GM23338 (cell line): ENCODE results near the gene CTNND2. TPM values are rescaled to one million over a fixed set of nuclear protein-coding genes. Genes with fewer than 3 reads are reported as not detected.

ENCODE experiments used
- ATAC-seq: fragments of 200-7000 bp; cut with Tn5 transposase; 3 replicates; pipeline ENCODE4 v1.9.1; 2020
- DNase-seq: peaks from one replicate; pipeline ENCODE4 v3.0.0-alpha.2; 2015; ENCODE audit warnings: low spot score
- H2AFZ ChIP-seq: fragments of 200-600 bp; sonication (generic); 2 replicates; pipeline ENCODE4 v1.8.0; 2016; ENCODE audit warnings: antibody characterized with exemption, mild to moderate bottlenecking, moderate library complexity
- H3F3A ChIP-seq: fragments of 200-600 bp; sonication (generic); replicated peaks from 2 replicates; pipeline ENCODE4 v1.8.0; 2017; ENCODE audit warnings: antibody characterized with exemption, mixed run types, low read depth
- H3K27ac ChIP-seq: fragments of 200-600 bp; sonication (generic); 2 replicates; pipeline ENCODE4 v1.6.1; 2016; ENCODE audit warnings: low read depth
- H3K27me3 ChIP-seq: fragments of 200-600 bp; sonication (generic); 2 replicates; pipeline ENCODE4 v1.8.0; 2016; ENCODE audit warnings: mild to moderate bottlenecking, mixed run types, moderate library complexity; ENCODE audit not compliant: insufficient read depth
- H3K36me3 ChIP-seq: fragments of 200-600 bp; sonication (generic); 2 replicates; pipeline ENCODE4 v1.8.0; 2016; ENCODE audit warnings: mild to moderate bottlenecking; ENCODE audit not compliant: insufficient read depth
- H3K4me1 ChIP-seq: fragments of 200-600 bp; sonication (generic); 2 replicates; pipeline ENCODE4 v1.8.0; 2016; ENCODE audit warnings: mild to moderate bottlenecking, moderate library complexity; ENCODE audit not compliant: insufficient read depth
- H3K4me2 ChIP-seq: fragments of 200-600 bp; sonication (generic); 2 replicates; pipeline ENCODE4 v1.7.1; 2017; ENCODE audit warnings: mixed run types
- H3K4me3 ChIP-seq: fragments of 200-600 bp; sonication (generic); 2 replicates; pipeline ENCODE4 v1.6.1; 2016; ENCODE audit warnings: mixed run types
- H3K79me2 ChIP-seq: fragments of 200-600 bp; sonication (generic); replicated peaks from 2 replicates; pipeline ENCODE4 v1.8.0; 2017; ENCODE audit warnings: mild to moderate bottlenecking; ENCODE audit not compliant: insufficient read depth
- H3K9me2 ChIP-seq: fragments of 200-600 bp; sonication (generic); 2 replicates; pipeline ENCODE4 v1.8.0; 2017; ENCODE audit not compliant: insufficient read depth
- H4K20me1 ChIP-seq: fragments of 200-600 bp; sonication (generic); replicated peaks from 2 replicates; pipeline ENCODE4 v1.8.0; 2017; ENCODE audit warnings: mild to moderate bottlenecking; ENCODE audit not compliant: insufficient read depth
- H3K27ac Mint-ChIP-seq: 2 replicates; pipeline ENCODE4 v1.8.0; 2020; ENCODE audit warnings: inconsistent platforms, mild to moderate bottlenecking, moderate library complexity, mixed read lengths
- H3K27me3 Mint-ChIP-seq: 3 replicates; pipeline ENCODE4 v1.8.0; 2022; ENCODE audit warnings: low read depth, mild to moderate bottlenecking, moderate library complexity, mixed read lengths, inconsistent platforms; ENCODE audit not compliant: insufficient read depth, poor library complexity
- H3K36me3 Mint-ChIP-seq: 3 replicates; pipeline ENCODE4 v1.8.0; 2021; ENCODE audit warnings: low read depth, mild to moderate bottlenecking, inconsistent platforms, moderate library complexity, mixed read lengths
- H3K4me1 Mint-ChIP-seq: 3 replicates; pipeline ENCODE4 v1.8.0; 2020; ENCODE audit warnings: mild to moderate bottlenecking, inconsistent platforms, mixed read lengths
- H3K4me3 Mint-ChIP-seq: 3 replicates; pipeline ENCODE4 v1.8.0; 2021; ENCODE audit warnings: moderate library complexity, mild to moderate bottlenecking, inconsistent platforms, mixed read lengths
- H3K9me3 Mint-ChIP-seq: 3 replicates; pipeline ENCODE4 v1.8.0; 2020; ENCODE audit warnings: moderate library complexity, mild to moderate bottlenecking, inconsistent platforms, mixed read lengths
- EZH2 ChIP-seq: fragments of 200-600 bp; sonication (generic); IDR thresholded peaks from one replicate; pipeline ENCODE4 v1.8.0; 2017; ENCODE audit warnings: antibody characterized with exemption, mild to moderate bottlenecking, low read depth; ENCODE audit not compliant: unreplicated experiment
- EZH2phosphoT487 ChIP-seq: fragments of 200-600 bp; sonication (generic); IDR thresholded peaks from one replicate; pipeline ENCODE4 v1.8.1; 2018; ENCODE audit warnings: antibody characterized with exemption; ENCODE audit not compliant: unreplicated experiment
- JUNB ChIP-seq: IDR thresholded peaks from one replicate; pipeline ENCODE4 v1.6.1; 2016; ENCODE audit warnings: antibody characterized with exemption; ENCODE audit not compliant: unreplicated experiment
- NANOG ChIP-seq: IDR thresholded peaks from 2 replicates; pipeline ENCODE4 v1.6.1; 2016; ENCODE audit warnings: antibody characterized with exemption, borderline replicate concordance
- POLR2AphosphoS5 ChIP-seq: IDR thresholded peaks from 2 replicates; pipeline ENCODE4 v1.6.1; 2016; ENCODE audit warnings: antibody characterized with exemption, low read depth
- STAT1 ChIP-seq: IDR thresholded peaks from one replicate; pipeline ENCODE4 v1.6.1; 2016; ENCODE audit warnings: antibody characterized with exemption; ENCODE audit not compliant: unreplicated experiment
- ZNF114 ChIP-seq: fragments of 250-450 bp; sonication (Bioruptor Pico); IDR thresholded peaks from 2 replicates; pipeline ENCODE4 v1.5.0; 2020; ENCODE audit warnings: mild to moderate bottlenecking, moderate library complexity
- ZNF331 ChIP-seq: fragments of 250-450 bp; sonication (Bioruptor Pico); IDR thresholded peaks from 2 replicates; pipeline ENCODE4 v1.5.0; 2020; ENCODE audit warnings: low read depth, mild to moderate bottlenecking, moderate library complexity
- polyA plus RNA-seq: library from polyadenylated mRNA; unstranded; fragments of >200 nt; fragmentation: Nextera tagmentation; extraction: Ambion mirVana; gene quantifications from 2 replicates; pipeline ENCODE4 v1.2.1, GENCODE V29; 2016
- total RNA-seq: library from RNA; depleted of rRNA; stranded (reverse); fragments of >200 nt; shearing (Covaris generic); gene quantifications from 2 replicates; pipeline ENCODE4 v1.2.3, GENCODE V29; 2014
- TF ChIP-seq, protein P1 (sequence below): IDR thresholded peaks from one replicate; pipeline ENCODE4 v1.6.1; 2018; ENCODE audit warnings: antibody characterized with exemption; ENCODE audit not compliant: unreplicated experiment
- TF ChIP-seq, protein P2 (sequence below): IDR thresholded peaks from 2 replicates; pipeline ENCODE4 v1.6.1; 2016; ENCODE audit warnings: antibody characterized with exemption
- TF ChIP-seq, protein P3 (sequence below), 2 experiments: fragments of 200-600 bp in 1 of 2; sonication (generic) in 1 of 2; conservative IDR thresholded peaks; 2 replicates each; pipeline versions ENCODE4 v1.5.1 to v1.6.1; 2016 to 2017; ENCODE audit warnings: antibody characterized with exemption in 2 of 2, low read depth in 2 of 2, mild to moderate bottlenecking in 2 of 2, moderate library complexity in 1 of 2

Gene CTNND2
- total and polyA plus RNA-seq, 2 experiments from 2014 or later, result 5.1 to 7.0 TPM

DNA sequence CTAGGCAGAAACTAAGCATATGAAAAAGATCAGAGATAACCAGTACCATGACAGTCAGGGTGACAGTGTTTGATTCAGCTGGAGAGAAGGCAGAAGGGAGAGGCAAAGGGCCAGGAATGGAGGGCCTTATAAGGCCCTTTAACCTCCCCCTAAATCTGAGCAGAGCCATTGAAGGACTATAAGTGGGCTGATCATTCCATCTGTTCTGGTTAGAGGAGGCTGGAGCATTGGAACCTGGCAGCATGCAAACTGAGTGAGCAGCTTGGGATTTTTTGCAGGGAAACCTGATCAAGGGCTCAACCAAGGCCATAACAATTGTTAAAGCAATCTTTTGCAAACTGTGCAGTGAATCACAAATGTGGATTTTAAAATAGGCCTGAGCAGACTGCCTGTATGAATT is 968.7 kb downstream of the CTNND2 start:
- H3K27me3 Mint-ChIP-seq, result peaks cover 2% of the 10 kb centered on the region
- Histone ChIP-seq H3K27me3 (no peaks in the 10 kb centered on the region), H3K4me2 (no peak overlapping the region), H3K27ac (no peak overlapping the region), H2AFZ (no peak overlapping the region), H3K4me1 (no peaks in the 10 kb centered on the region; the same call in 1 of the 2 replicates), H3K36me3 (no peaks in the 10 kb centered on the region), H3K9me2 (peaks cover 8% of the 10 kb centered on the region; the same call in 1 of the 2 replicates), H3K79me2 (no peaks in the 10 kb centered on the region), H3K4me3 (no peak overlapping the region), H4K20me1 (no peaks in the 10 kb centered on the region), H3F3A (no peaks in the 10 kb centered on the region)
- peaks cover 14% of the 10 kb centered on the region for H3K4me1 Mint-ChIP-seq
- no peaks in the 10 kb centered on the region for H3K36me3 Mint-ChIP-seq
- no peak for DNase-seq
- no peak for TF ChIP-seq ZNF114 (CRISPR knock-in tag)
- no peak for TF ChIP-seq EZH2phosphoT487
- no peak overlapping the region for H3K4me3 Mint-ChIP-seq
- no peaks in the 10 kb centered on the region for H3K9me3 Mint-ChIP-seq
- ATAC-seq, result no peak
- H3K27ac Mint-ChIP-seq, result no peak overlapping the region

DNA sequence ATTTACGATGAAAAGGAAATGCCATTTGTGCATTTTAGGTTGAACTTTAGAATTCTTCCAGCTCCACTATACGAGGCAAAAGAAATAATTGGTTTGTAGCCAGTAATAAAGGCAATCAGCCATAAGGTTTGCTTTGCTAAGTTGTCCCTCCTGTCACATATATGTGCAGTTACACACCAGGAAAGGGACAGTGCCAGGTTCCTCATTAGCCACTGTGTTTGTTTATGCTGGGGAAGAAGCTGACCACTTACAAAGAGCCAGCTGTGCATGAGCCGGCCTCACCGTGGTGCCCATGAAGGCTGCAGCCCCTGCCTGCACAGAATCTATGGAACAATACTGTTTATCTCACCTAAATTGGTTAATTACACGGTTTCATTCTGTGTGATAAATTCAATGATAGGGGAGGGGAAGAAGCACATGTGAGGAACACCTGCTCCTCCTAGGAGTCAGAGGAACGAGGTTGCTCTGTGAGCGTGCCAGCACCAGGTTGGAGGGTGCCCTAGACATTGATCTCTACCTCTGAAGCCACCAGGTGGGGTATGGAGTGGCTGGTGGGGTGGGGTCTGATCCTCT is 969.4 kb downstream of the CTNND2 start:
- H3K9me3 Mint-ChIP-seq, result peaks cover under 1% of the 10 kb centered on the region; the same call in 1 of the 3 replicates
- H3K9me2 ChIP-seq, result peaks cover 8% of the 10 kb centered on the region; the same call in 1 of the 2 replicates
- H3K27ac ChIP-seq, result no peak overlapping the region
- H3K36me3 ChIP-seq, result no peaks in the 10 kb centered on the region
- no peaks in the 10 kb centered on the region for H3K36me3 Mint-ChIP-seq
- H3K4me3 Mint-ChIP-seq, result no peak overlapping the region
- H3K4me3 ChIP-seq, result no peak overlapping the region
- no peaks in the 10 kb centered on the region for H4K20me1 ChIP-seq
- H3K27me3 Mint-ChIP-seq, result peaks cover 2% of the 10 kb centered on the region
- peaks cover 14% of the 10 kb centered on the region for H3K4me1 Mint-ChIP-seq
- H3K79me2 ChIP-seq, result no peaks in the 10 kb centered on the region
- H3K4me2 ChIP-seq, result no peak overlapping the region
- H3K27ac Mint-ChIP-seq, result no peak overlapping the region
- no peaks in the 10 kb centered on the region; the same call in 1 of the 2 replicates for H3K4me1 ChIP-seq
- H2AFZ ChIP-seq, result no peak overlapping the region
- no peak for ATAC-seq
- H3K27me3 ChIP-seq, result no peaks in the 10 kb centered on the region
- no peak for DNase-seq
- H3F3A ChIP-seq, result no peaks in the 10 kb centered on the region
- TF ChIP-seq ZNF114 (CRISPR knock-in tag), result no peak
- TF ChIP-seq EZH2, result no peak
- no peak for TF ChIP-seq EZH2phosphoT487
- TF ChIP-seq, protein P1, sequence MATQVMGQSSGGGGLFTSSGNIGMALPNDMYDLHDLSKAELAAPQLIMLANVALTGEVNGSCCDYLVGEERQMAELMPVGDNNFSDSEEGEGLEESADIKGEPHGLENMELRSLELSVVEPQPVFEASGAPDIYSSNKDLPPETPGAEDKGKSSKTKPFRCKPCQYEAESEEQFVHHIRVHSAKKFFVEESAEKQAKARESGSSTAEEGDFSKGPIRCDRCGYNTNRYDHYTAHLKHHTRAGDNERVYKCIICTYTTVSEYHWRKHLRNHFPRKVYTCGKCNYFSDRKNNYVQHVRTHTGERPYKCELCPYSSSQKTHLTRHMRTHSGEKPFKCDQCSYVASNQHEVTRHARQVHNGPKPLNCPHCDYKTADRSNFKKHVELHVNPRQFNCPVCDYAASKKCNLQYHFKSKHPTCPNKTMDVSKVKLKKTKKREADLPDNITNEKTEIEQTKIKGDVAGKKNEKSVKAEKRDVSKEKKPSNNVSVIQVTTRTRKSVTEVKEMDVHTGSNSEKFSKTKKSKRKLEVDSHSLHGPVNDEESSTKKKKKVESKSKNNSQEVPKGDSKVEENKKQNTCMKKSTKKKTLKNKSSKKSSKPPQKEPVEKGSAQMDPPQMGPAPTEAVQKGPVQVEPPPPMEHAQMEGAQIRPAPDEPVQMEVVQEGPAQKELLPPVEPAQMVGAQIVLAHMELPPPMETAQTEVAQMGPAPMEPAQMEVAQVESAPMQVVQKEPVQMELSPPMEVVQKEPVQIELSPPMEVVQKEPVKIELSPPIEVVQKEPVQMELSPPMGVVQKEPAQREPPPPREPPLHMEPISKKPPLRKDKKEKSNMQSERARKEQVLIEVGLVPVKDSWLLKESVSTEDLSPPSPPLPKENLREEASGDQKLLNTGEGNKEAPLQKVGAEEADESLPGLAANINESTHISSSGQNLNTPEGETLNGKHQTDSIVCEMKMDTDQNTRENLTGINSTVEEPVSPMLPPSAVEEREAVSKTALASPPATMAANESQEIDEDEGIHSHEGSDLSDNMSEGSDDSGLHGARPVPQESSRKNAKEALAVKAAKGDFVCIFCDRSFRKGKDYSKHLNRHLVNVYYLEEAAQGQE, result no peak
- TF ChIP-seq, protein P2, sequence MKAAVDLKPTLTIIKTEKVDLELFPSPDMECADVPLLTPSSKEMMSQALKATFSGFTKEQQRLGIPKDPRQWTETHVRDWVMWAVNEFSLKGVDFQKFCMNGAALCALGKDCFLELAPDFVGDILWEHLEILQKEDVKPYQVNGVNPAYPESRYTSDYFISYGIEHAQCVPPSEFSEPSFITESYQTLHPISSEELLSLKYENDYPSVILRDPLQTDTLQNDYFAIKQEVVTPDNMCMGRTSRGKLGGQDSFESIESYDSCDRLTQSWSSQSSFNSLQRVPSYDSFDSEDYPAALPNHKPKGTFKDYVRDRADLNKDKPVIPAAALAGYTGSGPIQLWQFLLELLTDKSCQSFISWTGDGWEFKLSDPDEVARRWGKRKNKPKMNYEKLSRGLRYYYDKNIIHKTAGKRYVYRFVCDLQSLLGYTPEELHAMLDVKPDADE, result no peak
- no peak for TF ChIP-seq STAT1
- no peak for TF ChIP-seq POLR2AphosphoS5
- no peak for TF ChIP-seq ZNF331 (CRISPR knock-in tag)
- TF ChIP-seq JUNB, result no peak
- no peak for TF ChIP-seq NANOG
- TF ChIP-seq, protein P3, sequence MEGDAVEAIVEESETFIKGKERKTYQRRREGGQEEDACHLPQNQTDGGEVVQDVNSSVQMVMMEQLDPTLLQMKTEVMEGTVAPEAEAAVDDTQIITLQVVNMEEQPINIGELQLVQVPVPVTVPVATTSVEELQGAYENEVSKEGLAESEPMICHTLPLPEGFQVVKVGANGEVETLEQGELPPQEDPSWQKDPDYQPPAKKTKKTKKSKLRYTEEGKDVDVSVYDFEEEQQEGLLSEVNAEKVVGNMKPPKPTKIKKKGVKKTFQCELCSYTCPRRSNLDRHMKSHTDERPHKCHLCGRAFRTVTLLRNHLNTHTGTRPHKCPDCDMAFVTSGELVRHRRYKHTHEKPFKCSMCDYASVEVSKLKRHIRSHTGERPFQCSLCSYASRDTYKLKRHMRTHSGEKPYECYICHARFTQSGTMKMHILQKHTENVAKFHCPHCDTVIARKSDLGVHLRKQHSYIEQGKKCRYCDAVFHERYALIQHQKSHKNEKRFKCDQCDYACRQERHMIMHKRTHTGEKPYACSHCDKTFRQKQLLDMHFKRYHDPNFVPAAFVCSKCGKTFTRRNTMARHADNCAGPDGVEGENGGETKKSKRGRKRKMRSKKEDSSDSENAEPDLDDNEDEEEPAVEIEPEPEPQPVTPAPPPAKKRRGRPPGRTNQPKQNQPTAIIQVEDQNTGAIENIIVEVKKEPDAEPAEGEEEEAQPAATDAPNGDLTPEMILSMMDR (conservative IDR thresholded peaks at IDR 0.05; ENCODE audit: low read depth in 2 of 2), result no peak
